HepG2 (cell line): ENCODE results near the gene NTN5. TPM values are rescaled to one million over a fixed set of nuclear protein-coding genes. Genes with fewer than 3 reads are reported as not detected.

Source experiments
- ARID4A ChIP-seq: sonication (generic); formaldehyde crosslinking; IDR thresholded peaks from 2 replicates; pipeline ENCODE4 v1.5.0; 2020; ENCODE audit warnings: mild to moderate bottlenecking, missing genetic modification reagents, borderline replicate concordance
- KDM1A ChIP-seq: IDR thresholded peaks from 2 replicates; pipeline ENCODE4 v1.6.1; 2016; ENCODE audit warnings: missing compliant biosample characterization
- NFRKB ChIP-seq: fragments of 450-650 bp; IDR thresholded peaks from 2 replicates; pipeline ENCODE4 v1.6.1; 2017
- RFX1 ChIP-seq: fragments of 450-650 bp; IDR thresholded peaks from 2 replicates; pipeline ENCODE4 v1.6.1; 2017
- ZNF260 ChIP-seq: sonication (generic); formaldehyde crosslinking; IDR thresholded peaks from 2 replicates; pipeline ENCODE4 v1.4.0; 2020; ENCODE audit warnings: missing genetic modification reagents, low read depth, mild to moderate bottlenecking, borderline replicate concordance
- ZNF557 ChIP-seq: sonication (generic); formaldehyde crosslinking; IDR thresholded peaks from 2 replicates; pipeline ENCODE4 v1.4.0; 2020; ENCODE audit warnings: missing genetic modification reagents
- ZNF782 ChIP-seq: sonication (generic); formaldehyde crosslinking; IDR thresholded peaks from 2 replicates; pipeline ENCODE4 v1.4.0; 2020; ENCODE audit warnings: missing genetic modification reagents, mild to moderate bottlenecking, borderline replicate concordance
- polyA plus RNA-seq, 8 experiments: library from polyadenylated mRNA; depleted of rRNA in 3 of 8; stranded (reverse) in 7 of 8; unstranded in 1 of 8; fragments of >200 nt; fragmentation: Illumina TruSeq in 4 of 8; extraction: Trizol in 4 of 8; gene quantifications; 2 replicates each; pipeline versions ENCODE4 v1.2.1 to v1.2.3, GENCODE V29; 2011 to 2016; ENCODE audit warnings: low read depth in 4 of 8, missing spikeins in 1 of 8, mixed read lengths in 1 of 8; ENCODE audit not compliant: insufficient read depth in 1 of 8
- total RNA-seq, 5 experiments: library from RNA; depleted of rRNA; stranded (reverse); fragments of >200 nt; fragmentation: Illumina TruSeq; extraction: Trizol; gene quantifications; 2 replicates each; pipeline ENCODE4 v1.2.3, GENCODE V29; 2016; ENCODE audit warnings: low read depth in 1 of 5
- TF ChIP-seq, protein P1 (sequence below): fragments of 450-650 bp; IDR thresholded peaks from 2 replicates; pipeline ENCODE4 v1.6.1; 2017; ENCODE audit warnings: mild to moderate bottlenecking
- TF ChIP-seq, protein P2 (sequence below): sonication (generic); formaldehyde crosslinking; IDR thresholded peaks from 2 replicates; pipeline ENCODE4 v1.4.0; 2020; ENCODE audit warnings: missing genetic modification reagents, borderline replicate concordance
- TF ChIP-seq, protein P3 (sequence below): sonication (generic); formaldehyde crosslinking; IDR thresholded peaks from 2 replicates; pipeline ENCODE4 v1.4.0; 2020; ENCODE audit warnings: missing genetic modification reagents

Gene NTN5
- total and polyA plus RNA-seq, 2 of the 13 experiments (the other 11 are each of a cell fraction or from before 2014, with no cell fraction given), result 0.05 TPM; not detected in 1

GRCh38 chr19:48618916-48619691, 53.7 kb downstream of the NTN5 start, which contains the start of the genes RPL18 and SPHK2 (continued):
- TF ChIP-seq, protein P1, sequence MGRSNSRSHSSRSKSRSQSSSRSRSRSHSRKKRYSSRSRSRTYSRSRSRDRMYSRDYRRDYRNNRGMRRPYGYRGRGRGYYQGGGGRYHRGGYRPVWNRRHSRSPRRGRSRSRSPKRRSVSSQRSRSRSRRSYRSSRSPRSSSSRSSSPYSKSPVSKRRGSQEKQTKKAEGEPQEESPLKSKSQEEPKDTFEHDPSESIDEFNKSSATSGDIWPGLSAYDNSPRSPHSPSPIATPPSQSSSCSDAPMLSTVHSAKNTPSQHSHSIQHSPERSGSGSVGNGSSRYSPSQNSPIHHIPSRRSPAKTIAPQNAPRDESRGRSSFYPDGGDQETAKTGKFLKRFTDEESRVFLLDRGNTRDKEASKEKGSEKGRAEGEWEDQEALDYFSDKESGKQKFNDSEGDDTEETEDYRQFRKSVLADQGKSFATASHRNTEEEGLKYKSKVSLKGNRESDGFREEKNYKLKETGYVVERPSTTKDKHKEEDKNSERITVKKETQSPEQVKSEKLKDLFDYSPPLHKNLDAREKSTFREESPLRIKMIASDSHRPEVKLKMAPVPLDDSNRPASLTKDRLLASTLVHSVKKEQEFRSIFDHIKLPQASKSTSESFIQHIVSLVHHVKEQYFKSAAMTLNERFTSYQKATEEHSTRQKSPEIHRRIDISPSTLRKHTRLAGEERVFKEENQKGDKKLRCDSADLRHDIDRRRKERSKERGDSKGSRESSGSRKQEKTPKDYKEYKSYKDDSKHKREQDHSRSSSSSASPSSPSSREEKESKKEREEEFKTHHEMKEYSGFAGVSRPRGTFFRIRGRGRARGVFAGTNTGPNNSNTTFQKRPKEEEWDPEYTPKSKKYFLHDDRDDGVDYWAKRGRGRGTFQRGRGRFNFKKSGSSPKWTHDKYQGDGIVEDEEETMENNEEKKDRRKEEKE, result no peak
- peak; percentile 17; the same call in 1 of the 2 replicates for TF ChIP-seq RFX1
- peak; percentile 33; the same call in 1 of the 2 replicates for TF ChIP-seq ZNF557 (CRISPR knock-in tag)
- TF ChIP-seq ZNF260, result no peak
- TF ChIP-seq, protein P2, sequence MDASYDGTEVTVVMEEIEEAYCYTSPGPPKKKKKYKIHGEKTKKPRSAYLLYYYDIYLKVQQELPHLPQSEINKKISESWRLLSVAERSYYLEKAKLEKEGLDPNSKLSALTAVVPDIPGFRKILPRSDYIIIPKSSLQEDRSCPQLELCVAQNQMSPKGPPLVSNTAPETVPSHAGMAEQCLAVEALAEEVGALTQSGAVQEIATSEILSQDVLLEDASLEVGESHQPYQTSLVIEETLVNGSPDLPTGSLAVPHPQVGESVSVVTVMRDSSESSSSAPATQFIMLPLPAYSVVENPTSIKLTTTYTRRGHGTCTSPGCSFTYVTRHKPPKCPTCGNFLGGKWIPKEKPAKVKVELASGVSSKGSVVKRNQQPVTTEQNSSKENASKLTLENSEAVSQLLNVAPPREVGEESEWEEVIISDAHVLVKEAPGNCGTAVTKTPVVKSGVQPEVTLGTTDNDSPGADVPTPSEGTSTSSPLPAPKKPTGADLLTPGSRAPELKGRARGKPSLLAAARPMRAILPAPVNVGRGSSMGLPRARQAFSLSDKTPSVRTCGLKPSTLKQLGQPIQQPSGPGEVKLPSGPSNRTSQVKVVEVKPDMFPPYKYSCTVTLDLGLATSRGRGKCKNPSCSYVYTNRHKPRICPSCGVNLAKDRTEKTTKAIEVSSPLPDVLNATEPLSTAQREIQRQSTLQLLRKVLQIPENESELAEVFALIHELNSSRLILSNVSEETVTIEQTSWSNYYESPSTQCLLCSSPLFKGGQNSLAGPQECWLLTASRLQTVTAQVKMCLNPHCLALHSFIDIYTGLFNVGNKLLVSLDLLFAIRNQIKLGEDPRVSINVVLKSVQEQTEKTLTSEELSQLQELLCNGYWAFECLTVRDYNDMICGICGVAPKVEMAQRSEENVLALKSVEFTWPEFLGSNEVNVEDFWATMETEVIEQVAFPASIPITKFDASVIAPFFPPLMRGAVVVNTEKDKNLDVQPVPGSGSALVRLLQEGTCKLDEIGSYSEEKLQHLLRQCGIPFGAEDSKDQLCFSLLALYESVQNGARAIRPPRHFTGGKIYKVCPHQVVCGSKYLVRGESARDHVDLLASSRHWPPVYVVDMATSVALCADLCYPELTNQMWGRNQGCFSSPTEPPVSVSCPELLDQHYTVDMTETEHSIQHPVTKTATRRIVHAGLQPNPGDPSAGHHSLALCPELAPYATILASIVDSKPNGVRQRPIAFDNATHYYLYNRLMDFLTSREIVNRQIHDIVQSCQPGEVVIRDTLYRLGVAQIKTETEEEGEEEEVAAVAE, result 0 out of 2 replicates have a peak, but pooled peaks have one; percentile 49
- TF ChIP-seq, protein P3, sequence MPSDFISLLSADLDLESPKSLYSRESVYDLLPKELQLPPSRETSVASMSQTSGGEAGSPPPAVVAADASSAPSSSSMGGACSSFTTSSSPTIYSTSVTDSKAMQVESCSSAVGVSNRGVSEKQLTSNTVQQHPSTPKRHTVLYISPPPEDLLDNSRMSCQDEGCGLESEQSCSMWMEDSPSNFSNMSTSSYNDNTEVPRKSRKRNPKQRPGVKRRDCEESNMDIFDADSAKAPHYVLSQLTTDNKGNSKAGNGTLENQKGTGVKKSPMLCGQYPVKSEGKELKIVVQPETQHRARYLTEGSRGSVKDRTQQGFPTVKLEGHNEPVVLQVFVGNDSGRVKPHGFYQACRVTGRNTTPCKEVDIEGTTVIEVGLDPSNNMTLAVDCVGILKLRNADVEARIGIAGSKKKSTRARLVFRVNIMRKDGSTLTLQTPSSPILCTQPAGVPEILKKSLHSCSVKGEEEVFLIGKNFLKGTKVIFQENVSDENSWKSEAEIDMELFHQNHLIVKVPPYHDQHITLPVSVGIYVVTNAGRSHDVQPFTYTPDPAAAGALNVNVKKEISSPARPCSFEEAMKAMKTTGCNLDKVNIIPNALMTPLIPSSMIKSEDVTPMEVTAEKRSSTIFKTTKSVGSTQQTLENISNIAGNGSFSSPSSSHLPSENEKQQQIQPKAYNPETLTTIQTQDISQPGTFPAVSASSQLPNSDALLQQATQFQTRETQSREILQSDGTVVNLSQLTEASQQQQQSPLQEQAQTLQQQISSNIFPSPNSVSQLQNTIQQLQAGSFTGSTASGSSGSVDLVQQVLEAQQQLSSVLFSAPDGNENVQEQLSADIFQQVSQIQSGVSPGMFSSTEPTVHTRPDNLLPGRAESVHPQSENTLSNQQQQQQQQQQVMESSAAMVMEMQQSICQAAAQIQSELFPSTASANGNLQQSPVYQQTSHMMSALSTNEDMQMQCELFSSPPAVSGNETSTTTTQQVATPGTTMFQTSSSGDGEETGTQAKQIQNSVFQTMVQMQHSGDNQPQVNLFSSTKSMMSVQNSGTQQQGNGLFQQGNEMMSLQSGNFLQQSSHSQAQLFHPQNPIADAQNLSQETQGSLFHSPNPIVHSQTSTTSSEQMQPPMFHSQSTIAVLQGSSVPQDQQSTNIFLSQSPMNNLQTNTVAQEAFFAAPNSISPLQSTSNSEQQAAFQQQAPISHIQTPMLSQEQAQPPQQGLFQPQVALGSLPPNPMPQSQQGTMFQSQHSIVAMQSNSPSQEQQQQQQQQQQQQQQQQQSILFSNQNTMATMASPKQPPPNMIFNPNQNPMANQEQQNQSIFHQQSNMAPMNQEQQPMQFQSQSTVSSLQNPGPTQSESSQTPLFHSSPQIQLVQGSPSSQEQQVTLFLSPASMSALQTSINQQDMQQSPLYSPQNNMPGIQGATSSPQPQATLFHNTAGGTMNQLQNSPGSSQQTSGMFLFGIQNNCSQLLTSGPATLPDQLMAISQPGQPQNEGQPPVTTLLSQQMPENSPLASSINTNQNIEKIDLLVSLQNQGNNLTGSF (CRISPR knock-in tag), result peak; percentile 82
- TF ChIP-seq NFRKB, result 0 out of 2 replicates have a peak, but pooled peaks have one; percentile 41
- TF ChIP-seq KDM1A, result no peak
- peak; percentile 25; the same call in 1 of the 2 replicates for TF ChIP-seq ZNF782 (CRISPR knock-in tag)
- peak; percentile 97; the same call in 1 of the 2 replicates for TF ChIP-seq ARID4A (CRISPR knock-in tag)
